SK-N-SH treated with all-trans-retinoic acid at 6 μM for 48 hours (cell line): ENCODE data around the gene ZCCHC24.
"Not testable (repeated sequence)": the region's sequence is repeated elsewhere in the genome, so short reads cannot be mapped to it uniquely, and the experiment has no call there.

Experiments
- ATAC-seq: fragments of 200-7000 bp; cut with Tn5 transposase; 3 replicates; pipeline ENCODE4 v1.9.1; 2020; ENCODE audit warnings: mild to moderate bottlenecking, moderate library complexity
- ARNTL ChIP-seq: fragments of 450-650 bp; formaldehyde crosslinking; IDR thresholded peaks from 2 replicates; pipeline ENCODE4 v1.5.0; 2020; ENCODE audit warnings: low read depth, mild to moderate bottlenecking, moderate library complexity, borderline replicate concordance
- BACH2 ChIP-seq: fragments of 250-450 bp; sonication (Bioruptor Pico); IDR thresholded peaks from 2 replicates; pipeline ENCODE4 v1.9.0; 2021; ENCODE audit warnings: mild to moderate bottlenecking, borderline replicate concordance
- ESRRG ChIP-seq: fragments of 250-450 bp; sonication (Bioruptor Pico); IDR thresholded peaks from 2 replicates; pipeline ENCODE4 v1.6.1; 2021; ENCODE audit warnings: mild to moderate bottlenecking
- GLIS3 ChIP-seq: fragments of 250-450 bp; sonication (Bioruptor Pico); IDR thresholded peaks from 2 replicates; pipeline ENCODE4 v1.5.0; 2020; ENCODE audit warnings: mild to moderate bottlenecking, moderate library complexity
- ISL1 ChIP-seq: fragments of 250-450 bp; sonication (Bioruptor Pico); IDR thresholded peaks from 2 replicates; pipeline ENCODE4 v2.1.2; 2022; ENCODE audit warnings: mild to moderate bottlenecking, moderate library complexity
- PPARA ChIP-seq: fragments of 250-450 bp; sonication (Bioruptor Pico); IDR thresholded peaks from 2 replicates; pipeline ENCODE4 v1.5.0; 2020; ENCODE audit warnings: mild to moderate bottlenecking, borderline replicate concordance
- RARB ChIP-seq: fragments of 250-450 bp; sonication (Bioruptor Pico); IDR thresholded peaks from 2 replicates; pipeline ENCODE4 v1.8.0; 2021; ENCODE audit warnings: mild to moderate bottlenecking, moderate library complexity
- SNAI2 ChIP-seq: fragments of 250-450 bp; sonication (Bioruptor Pico); IDR thresholded peaks from 2 replicates; pipeline ENCODE4 v1.5.0; 2020; ENCODE audit warnings: mild to moderate bottlenecking, moderate library complexity
- TOX ChIP-seq: fragments of 250-450 bp; sonication (Bioruptor Pico); IDR thresholded peaks from 2 replicates; pipeline ENCODE4 v1.8.0; 2021; ENCODE audit warnings: mild to moderate bottlenecking, moderate library complexity, borderline replicate concordance
- ZC3H10 ChIP-seq: fragments of 250-450 bp; sonication (Bioruptor Pico); IDR thresholded peaks from 2 replicates; pipeline ENCODE4 v1.5.1; 2021; ENCODE audit warnings: mild to moderate bottlenecking, moderate library complexity
- ZFP3 ChIP-seq: fragments of 250-450 bp; sonication (Bioruptor Pico); IDR thresholded peaks from 2 replicates; pipeline ENCODE4 v1.5.0; 2020; ENCODE audit warnings: mild to moderate bottlenecking, moderate library complexity
- ZFP30 ChIP-seq: fragments of 450-650 bp; formaldehyde crosslinking; IDR thresholded peaks from 2 replicates; pipeline ENCODE4 v1.5.0; 2022; ENCODE audit warnings: mild to moderate bottlenecking, moderate library complexity
- ZNF565 ChIP-seq: fragments of 450-650 bp; formaldehyde crosslinking; conservative IDR thresholded peaks from 2 replicates; pipeline ENCODE4 v1.5.0; 2020; ENCODE audit warnings: low read depth, mild to moderate bottlenecking, moderate library complexity
- ZNF70 ChIP-seq: fragments of 450-650 bp; formaldehyde crosslinking; IDR thresholded peaks from 2 replicates; pipeline ENCODE4 v1.5.0; 2020; ENCODE audit warnings: mild to moderate bottlenecking, moderate library complexity
- ZNF8 ChIP-seq: fragments of 450-650 bp; formaldehyde crosslinking; IDR thresholded peaks from 2 replicates; pipeline ENCODE4 v1.5.0; 2020; ENCODE audit warnings: mild to moderate bottlenecking, moderate library complexity
- TF ChIP-seq, protein P1 (sequence below): fragments of 250-450 bp; sonication (Bioruptor Pico); IDR thresholded peaks from 2 replicates; pipeline ENCODE4 v1.8.0; 2021; ENCODE audit warnings: low read depth, mild to moderate bottlenecking, moderate library complexity, borderline replicate concordance
- TF ChIP-seq, protein P2 (sequence below): fragments of 250-450 bp; sonication (Bioruptor Pico); IDR thresholded peaks from 2 replicates; pipeline ENCODE4 v1.5.1; 2020; ENCODE audit warnings: low read depth, mild to moderate bottlenecking, moderate library complexity
- TF ChIP-seq, protein P3 (sequence below): fragments of 250-450 bp; sonication (Bioruptor Pico); IDR thresholded peaks from 2 replicates; pipeline ENCODE4 v1.5.0; 2020; ENCODE audit warnings: mild to moderate bottlenecking, moderate library complexity
- TF ChIP-seq, protein P4 (sequence below): fragments of 250-450 bp; sonication (Bioruptor Pico); IDR thresholded peaks from 2 replicates; pipeline ENCODE4 v1.8.0; 2020; ENCODE audit warnings: mild to moderate bottlenecking, moderate library complexity, borderline replicate concordance

ZCCHC24 gene

DNA sequence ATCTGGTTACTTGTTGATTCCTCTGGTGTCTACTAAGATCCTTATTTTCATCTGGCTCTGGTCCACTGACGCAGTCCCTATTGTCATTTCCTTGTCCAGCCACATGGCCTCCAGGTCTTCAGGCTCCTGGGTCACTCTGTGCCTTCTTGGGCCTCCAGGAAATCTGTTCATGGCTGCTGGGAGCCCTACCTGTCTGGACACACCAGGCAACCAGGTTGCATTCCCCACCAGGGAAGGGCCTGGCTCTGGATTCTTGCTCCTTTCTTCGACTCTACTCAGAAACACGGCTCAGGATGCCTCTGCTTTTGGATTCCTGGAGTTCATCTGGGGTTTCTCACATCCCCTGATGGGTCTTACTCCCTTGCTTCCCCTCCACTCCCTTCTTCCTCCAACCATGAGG is 106.2 kb downstream of the ZCCHC24 start:
- ATAC-seq: no peak
- TF ChIP-seq, protein P1, sequence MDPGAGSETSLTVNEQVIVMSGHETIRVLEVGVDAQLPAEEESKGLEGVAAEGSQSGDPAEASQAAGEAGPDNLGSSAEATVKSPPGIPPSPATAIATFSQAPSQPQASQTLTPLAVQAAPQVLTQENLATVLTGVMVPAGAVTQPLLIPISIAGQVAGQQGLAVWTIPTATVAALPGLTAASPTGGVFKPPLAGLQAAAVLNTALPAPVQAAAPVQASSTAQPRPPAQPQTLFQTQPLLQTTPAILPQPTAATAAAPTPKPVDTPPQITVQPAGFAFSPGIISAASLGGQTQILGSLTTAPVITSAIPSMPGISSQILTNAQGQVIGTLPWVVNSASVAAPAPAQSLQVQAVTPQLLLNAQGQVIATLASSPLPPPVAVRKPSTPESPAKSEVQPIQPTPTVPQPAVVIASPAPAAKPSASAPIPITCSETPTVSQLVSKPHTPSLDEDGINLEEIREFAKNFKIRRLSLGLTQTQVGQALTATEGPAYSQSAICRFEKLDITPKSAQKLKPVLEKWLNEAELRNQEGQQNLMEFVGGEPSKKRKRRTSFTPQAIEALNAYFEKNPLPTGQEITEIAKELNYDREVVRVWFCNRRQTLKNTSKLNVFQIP (CRISPR knock-in tag): no peak
- TF ChIP-seq, protein P2, sequence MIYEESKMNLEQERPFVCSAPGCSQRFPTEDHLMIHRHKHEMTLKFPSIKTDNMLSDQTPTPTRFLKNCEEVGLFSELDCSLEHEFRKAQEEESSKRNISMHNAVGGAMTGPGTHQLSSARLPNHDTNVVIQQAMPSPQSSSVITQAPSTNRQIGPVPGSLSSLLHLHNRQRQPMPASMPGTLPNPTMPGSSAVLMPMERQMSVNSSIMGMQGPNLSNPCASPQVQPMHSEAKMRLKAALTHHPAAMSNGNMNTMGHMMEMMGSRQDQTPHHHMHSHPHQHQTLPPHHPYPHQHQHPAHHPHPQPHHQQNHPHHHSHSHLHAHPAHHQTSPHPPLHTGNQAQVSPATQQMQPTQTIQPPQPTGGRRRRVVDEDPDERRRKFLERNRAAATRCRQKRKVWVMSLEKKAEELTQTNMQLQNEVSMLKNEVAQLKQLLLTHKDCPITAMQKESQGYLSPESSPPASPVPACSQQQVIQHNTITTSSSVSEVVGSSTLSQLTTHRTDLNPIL (CRISPR knock-in tag): no peak
- TF ChIP-seq RARB (CRISPR knock-in tag) (no peak), SNAI2 (CRISPR knock-in tag) (no peak), ISL1 (CRISPR knock-in tag) (no peak), ZFP30 (CRISPR knock-in tag) (no peak), TOX (CRISPR knock-in tag) (no peak), ZNF8 (CRISPR knock-in tag) (no peak), ESRRG (CRISPR knock-in tag) (no peak), ARNTL (CRISPR knock-in tag) (no peak), ZFP3 (CRISPR knock-in tag) (no peak), ZNF70 (CRISPR knock-in tag) (no peak)

DNA sequence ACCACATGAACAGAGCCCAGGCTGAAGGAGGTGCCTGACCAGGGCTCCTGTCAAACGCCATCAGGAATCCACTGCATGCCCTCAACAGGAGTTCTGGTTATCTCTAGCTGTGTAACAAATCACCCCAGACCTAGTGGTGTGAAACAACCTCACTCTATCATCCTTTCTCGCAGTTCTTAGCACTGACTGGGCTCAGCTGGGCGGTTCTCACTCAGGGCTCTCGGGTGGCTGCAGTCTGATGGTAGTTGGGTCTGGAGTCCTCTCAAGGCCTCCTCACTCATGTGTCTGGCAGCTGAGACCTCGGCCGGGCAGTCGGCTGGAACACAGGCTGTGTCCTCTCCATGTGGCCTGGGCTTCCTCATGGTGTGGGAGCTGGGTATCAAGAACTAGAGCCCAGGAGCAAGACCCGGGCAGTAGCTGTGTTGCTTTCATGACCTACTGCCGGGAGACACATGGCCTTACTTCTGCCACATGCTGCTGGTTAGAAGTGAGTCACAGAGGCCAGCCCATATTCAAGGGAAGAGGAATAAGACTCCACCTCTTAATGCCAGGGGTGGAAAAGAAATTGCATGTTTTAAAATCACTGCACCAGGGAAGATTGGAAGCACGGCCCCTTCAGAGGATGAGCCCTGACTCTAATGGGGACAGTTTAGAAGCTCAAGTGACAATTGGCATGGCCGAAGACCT is 107.5 kb downstream of the ZCCHC24 start:
- not testable (repeated sequence) for ATAC-seq

DNA sequence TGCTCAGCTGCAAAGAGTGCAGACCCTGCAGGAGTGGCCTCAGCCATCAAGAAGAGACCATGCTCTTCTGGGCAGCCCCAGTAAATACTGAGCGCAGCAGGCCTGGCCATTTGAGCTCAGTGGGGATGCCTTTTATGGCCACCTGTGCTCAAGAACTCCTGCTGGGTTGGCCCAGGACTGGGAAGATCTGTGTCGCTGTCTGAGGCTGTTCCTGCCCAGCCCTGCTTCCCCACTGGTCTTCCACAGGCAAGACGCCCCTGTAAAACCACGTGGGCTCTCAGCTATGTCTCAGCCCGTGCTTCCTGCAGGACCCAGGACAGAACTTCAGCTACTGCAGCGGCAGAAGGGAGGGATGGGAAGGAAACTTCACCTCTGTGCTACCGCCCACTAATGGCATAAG is 108.7 kb downstream of the ZCCHC24 start:
- TF ChIP-seq ZC3H10 (CRISPR knock-in tag): no peak
- no peak for TF ChIP-seq ZFP3 (CRISPR knock-in tag)
- no peak for TF ChIP-seq RARB (CRISPR knock-in tag)
- TF ChIP-seq, protein P3, sequence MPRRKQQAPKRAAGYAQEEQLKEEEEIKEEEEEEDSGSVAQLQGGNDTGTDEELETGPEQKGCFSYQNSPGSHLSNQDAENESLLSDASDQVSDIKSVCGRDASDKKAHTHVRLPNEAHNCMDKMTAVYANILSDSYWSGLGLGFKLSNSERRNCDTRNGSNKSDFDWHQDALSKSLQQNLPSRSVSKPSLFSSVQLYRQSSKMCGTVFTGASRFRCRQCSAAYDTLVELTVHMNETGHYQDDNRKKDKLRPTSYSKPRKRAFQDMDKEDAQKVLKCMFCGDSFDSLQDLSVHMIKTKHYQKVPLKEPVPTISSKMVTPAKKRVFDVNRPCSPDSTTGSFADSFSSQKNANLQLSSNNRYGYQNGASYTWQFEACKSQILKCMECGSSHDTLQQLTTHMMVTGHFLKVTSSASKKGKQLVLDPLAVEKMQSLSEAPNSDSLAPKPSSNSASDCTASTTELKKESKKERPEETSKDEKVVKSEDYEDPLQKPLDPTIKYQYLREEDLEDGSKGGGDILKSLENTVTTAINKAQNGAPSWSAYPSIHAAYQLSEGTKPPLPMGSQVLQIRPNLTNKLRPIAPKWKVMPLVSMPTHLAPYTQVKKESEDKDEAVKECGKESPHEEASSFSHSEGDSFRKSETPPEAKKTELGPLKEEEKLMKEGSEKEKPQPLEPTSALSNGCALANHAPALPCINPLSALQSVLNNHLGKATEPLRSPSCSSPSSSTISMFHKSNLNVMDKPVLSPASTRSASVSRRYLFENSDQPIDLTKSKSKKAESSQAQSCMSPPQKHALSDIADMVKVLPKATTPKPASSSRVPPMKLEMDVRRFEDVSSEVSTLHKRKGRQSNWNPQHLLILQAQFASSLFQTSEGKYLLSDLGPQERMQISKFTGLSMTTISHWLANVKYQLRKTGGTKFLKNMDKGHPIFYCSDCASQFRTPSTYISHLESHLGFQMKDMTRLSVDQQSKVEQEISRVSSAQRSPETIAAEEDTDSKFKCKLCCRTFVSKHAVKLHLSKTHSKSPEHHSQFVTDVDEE (CRISPR knock-in tag): no peak
- no peak for TF ChIP-seq TOX (CRISPR knock-in tag)
- TF ChIP-seq ZNF70 (CRISPR knock-in tag): no peak
- no peak for TF ChIP-seq BACH2 (CRISPR knock-in tag)
- TF ChIP-seq, protein P2 (CRISPR knock-in tag): no peak
- no peak for TF ChIP-seq ISL1 (CRISPR knock-in tag)
- no peak for TF ChIP-seq ZFP30 (CRISPR knock-in tag)
- TF ChIP-seq, protein P4, sequence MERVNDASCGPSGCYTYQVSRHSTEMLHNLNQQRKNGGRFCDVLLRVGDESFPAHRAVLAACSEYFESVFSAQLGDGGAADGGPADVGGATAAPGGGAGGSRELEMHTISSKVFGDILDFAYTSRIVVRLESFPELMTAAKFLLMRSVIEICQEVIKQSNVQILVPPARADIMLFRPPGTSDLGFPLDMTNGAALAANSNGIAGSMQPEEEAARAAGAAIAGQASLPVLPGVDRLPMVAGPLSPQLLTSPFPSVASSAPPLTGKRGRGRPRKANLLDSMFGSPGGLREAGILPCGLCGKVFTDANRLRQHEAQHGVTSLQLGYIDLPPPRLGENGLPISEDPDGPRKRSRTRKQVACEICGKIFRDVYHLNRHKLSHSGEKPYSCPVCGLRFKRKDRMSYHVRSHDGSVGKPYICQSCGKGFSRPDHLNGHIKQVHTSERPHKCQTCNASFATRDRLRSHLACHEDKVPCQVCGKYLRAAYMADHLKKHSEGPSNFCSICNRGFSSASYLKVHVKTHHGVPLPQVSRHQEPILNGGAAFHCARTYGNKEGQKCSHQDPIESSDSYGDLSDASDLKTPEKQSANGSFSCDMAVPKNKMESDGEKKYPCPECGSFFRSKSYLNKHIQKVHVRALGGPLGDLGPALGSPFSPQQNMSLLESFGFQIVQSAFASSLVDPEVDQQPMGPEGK (CRISPR knock-in tag): no peak
- TF ChIP-seq ZNF565 (CRISPR knock-in tag): no peak
- TF ChIP-seq PPARA (CRISPR knock-in tag): no peak
- TF ChIP-seq ZNF8 (CRISPR knock-in tag): no peak
- TF ChIP-seq GLIS3 (CRISPR knock-in tag): no peak
- no peak for ATAC-seq
